Epithelial cell of proximal tubule (primary cell): Measurements from ENCODE around the gene CPB1. TPM values are rescaled to one million over a fixed set of nuclear protein-coding genes. Genes with fewer than 3 reads are reported as not detected.

Source experiments
- DNase-seq: peaks from one replicate; pipeline ENCODE4 v3.0.0-alpha.2; 2011; ENCODE audit warnings: low read depth
- H3K4me3 ChIP-seq: 2 replicates; pipeline ENCODE4 v1.5.1; 2011; ENCODE audit warnings: low read depth, mild to moderate bottlenecking, low read length
- CTCF ChIP-seq: conservative IDR thresholded peaks from 2 replicates; pipeline ENCODE4 v1.5.1; 2012; ENCODE audit warnings: low read depth, mild to moderate bottlenecking, low read length
- total RNA-seq: library from RNA; depleted of rRNA; stranded (reverse); fragments of >200 nt; gene quantifications from 2 replicates; pipeline ENCODE4 v1.2.3, GENCODE V29; 2015

Gene CPB1
- total RNA-seq, 1 donor from 2014 or later: not detected

- TF ChIP-seq CTCF: no peak
- H3K4me3 ChIP-seq: no peak overlapping the region
Observed at GRCh38 chr3:148852271-148852992, 24.8 kb downstream of the CPB1 start.

GRCh38 chr3:148853076-148853475 is 25.5 kb downstream of the CPB1 start:
- no peak overlapping the region for H3K4me3 ChIP-seq
- TF ChIP-seq CTCF: no peak
- no peak for DNase-seq

More at GRCh38 chr3:148852271-148852992, 24.8 kb downstream of the CPB1 start:
- DNase-seq: no peak

GRCh38 chr3:148854061-148854460 is 26.4 kb downstream of the CPB1 start:
- no peak for TF ChIP-seq CTCF

GRCh38 chr3:148856384-148856783 is 28.8 kb downstream of the CPB1 start:
- DNase-seq: no peak
- no peak overlapping the region for H3K4me3 ChIP-seq
- TF ChIP-seq CTCF: no peak

More at GRCh38 chr3:148854061-148854460, 26.4 kb downstream of the CPB1 start:
- DNase-seq: no peak
- no peak overlapping the region for H3K4me3 ChIP-seq

GRCh38 chr3:148857316-148857715 is 29.7 kb downstream of the CPB1 start:
- no peak for TF ChIP-seq CTCF
- DNase-seq: no peak
- H3K4me3 ChIP-seq: no peak overlapping the region

- DNase-seq: no peak
- TF ChIP-seq CTCF: peak; percentile 64
- no peak overlapping the region for H3K4me3 ChIP-seq
Observed at GRCh38 chr3:148861277-148861869, 33.8 kb downstream of the CPB1 start.
